GM12801 (cell line): ENCODE data around the gene DDX49.

Experiments used
- TF ChIP-seq, protein P1 (sequence below): IDR thresholded peaks from one replicate; pipeline ENCODE4 v1.5.1; 2011; ENCODE audit warnings: control low read depth; ENCODE audit not compliant: insufficient read length; ENCODE audit errors: extremely low read depth

The DDX49 gene

DNA sequence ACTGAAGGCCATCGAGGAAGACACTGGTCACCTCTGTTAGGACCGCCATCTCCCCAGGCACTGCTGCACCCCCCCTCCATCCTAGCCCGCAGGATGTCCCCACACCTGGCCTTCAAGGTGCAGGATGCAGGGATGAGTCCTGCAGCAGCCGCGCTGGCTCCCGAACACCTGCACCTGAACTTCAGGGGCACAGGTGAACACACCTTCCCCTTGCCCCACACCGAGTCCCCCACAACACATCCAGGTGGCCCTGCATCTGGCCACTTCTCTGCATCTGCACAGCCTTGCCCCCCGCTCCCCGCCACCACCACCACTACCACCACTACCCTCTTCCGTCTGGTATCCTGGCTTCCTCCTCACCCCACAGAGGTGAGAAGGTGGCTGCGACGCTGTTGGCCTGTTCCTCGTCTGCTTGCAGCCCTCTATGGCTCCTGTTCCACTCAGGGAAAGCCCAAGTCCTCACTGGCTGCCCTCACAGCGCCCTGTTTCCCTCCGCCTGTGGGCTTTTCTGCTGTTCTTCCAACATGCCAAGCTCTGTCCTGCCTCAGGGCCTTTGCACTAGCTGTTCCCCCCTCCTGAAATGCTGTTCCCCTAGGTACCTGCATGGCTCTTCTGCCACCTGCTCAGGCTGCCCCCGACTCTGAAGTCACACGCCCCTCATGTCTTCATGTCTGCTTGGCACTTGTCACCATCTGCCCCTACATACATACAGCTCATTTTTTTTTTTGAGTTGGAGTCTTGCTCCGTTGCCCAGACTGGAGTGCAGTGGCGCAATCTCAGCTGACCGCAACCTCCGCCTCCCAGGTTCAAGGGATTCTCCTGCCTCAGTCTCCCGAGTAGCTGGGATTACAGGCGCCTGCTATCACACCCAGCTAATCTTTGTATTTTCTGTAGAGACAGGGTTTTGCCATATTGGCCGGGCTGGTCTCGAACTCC, 22.2 kb upstream of the DDX49 start:
- TF ChIP-seq, protein P1, sequence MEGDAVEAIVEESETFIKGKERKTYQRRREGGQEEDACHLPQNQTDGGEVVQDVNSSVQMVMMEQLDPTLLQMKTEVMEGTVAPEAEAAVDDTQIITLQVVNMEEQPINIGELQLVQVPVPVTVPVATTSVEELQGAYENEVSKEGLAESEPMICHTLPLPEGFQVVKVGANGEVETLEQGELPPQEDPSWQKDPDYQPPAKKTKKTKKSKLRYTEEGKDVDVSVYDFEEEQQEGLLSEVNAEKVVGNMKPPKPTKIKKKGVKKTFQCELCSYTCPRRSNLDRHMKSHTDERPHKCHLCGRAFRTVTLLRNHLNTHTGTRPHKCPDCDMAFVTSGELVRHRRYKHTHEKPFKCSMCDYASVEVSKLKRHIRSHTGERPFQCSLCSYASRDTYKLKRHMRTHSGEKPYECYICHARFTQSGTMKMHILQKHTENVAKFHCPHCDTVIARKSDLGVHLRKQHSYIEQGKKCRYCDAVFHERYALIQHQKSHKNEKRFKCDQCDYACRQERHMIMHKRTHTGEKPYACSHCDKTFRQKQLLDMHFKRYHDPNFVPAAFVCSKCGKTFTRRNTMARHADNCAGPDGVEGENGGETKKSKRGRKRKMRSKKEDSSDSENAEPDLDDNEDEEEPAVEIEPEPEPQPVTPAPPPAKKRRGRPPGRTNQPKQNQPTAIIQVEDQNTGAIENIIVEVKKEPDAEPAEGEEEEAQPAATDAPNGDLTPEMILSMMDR: no peak

DNA sequence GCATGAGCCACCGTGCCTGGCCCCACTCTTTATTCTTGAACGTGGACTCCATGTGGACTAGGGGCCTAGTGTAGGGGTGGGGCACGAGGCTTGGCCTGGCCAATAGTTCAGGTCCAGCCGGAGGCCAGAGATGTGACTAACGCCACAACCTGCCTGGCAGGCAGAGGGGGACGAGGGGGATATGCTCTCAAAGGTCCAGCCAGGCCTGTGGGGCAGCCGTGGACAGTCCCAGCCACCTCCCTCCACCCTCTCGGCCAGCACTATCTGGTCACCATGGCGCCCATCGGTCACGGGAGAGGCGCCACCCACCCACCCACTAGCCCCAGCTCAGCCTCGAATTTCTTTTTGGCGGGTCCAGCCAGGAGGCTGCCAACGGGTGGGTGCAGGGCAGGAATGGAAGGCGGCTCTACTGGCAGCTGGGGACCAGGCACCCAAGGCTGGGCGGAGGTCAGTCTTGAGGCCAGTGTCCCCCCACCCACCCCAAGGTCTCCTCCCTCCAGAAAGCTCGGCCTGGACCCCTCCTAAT, 21.4 kb upstream of the DDX49 start:
- TF ChIP-seq, protein P1: no peak

DNA sequence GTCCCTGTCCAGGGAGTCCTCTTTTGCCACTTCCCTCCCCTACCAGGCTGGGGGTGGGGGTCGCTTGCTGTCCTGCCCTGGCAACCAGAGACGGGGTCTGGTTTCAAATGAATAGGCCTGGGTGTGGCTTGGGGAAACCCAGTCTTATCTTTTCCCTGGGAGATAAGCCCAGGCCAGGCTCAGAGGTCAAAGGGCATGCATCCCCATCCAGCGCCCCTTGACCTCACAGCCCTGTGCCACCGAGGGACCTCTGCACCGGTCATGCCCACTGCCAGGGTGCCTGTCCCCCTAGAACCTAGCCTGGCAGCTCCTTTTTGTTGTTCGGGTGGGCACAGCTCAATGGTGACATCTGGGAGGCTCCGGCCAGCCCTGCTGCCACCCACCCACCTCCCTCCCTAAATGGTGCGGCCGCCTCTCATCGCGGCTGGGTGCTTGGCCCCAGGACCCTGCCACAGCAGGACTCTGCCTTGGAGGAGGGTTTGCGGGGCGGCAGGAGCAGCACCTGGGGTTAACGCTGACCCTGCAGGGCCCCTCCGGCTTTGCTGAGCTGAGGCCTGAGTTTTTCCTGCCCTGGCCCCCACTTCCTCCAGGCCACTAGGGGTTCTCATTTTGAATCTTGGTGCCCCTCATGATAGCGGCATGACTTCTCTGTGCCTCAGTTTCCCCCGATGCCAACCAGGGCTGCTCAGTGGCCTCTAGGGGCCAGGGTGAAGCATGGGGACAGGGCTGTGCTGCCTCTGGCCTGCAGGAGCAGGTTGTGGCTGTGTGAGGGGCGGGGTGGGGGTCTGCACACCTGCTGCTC, 20.7 kb upstream of the DDX49 start:
- TF ChIP-seq, protein P1: no peak

DNA sequence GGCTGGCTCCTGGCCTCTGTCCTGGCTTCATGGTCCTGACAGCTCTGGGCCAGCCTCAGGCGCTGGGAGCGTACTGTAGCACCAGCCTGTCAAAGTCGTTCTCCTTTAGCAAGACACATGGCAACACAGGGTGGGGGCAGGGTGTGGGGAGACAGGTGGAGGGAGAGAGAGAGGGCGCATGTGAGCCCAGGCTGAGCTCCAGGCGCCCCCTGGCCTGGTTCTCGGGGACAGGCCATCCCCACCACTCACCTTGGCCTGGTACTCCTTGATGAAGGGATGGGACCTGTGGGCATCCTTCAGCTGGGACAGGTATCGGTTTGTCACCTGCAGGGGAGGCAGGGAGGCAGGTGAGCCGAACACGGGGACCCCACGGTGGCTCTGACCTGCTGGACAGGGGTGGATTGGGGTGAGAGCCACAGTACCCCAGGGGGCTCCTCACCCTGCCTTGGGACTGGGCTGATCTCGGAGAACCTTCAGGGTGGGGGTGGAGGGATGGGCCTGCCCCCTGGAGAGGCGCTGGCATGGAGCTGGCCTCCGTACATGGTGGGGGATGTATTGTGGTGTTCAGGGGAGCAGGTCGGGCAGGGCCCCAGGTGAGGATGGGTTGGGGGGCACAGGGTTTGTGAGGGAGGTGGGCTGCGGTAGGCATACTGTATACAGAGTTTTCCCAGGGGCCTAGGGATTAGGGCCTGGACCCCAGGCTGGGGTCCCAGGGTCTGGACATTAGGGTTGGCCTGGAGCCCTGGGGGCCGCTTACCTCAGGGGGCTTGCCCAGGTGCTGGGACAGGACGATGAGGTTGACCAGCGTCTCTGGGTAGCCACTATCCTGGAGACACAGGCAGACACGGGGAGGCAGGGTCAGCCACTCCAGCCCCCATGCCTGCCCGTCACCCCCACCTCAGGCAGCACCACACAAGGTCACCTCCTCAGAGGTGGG, 19.6 kb upstream of the DDX49 start:
- TF ChIP-seq, protein P1: no peak

DNA sequence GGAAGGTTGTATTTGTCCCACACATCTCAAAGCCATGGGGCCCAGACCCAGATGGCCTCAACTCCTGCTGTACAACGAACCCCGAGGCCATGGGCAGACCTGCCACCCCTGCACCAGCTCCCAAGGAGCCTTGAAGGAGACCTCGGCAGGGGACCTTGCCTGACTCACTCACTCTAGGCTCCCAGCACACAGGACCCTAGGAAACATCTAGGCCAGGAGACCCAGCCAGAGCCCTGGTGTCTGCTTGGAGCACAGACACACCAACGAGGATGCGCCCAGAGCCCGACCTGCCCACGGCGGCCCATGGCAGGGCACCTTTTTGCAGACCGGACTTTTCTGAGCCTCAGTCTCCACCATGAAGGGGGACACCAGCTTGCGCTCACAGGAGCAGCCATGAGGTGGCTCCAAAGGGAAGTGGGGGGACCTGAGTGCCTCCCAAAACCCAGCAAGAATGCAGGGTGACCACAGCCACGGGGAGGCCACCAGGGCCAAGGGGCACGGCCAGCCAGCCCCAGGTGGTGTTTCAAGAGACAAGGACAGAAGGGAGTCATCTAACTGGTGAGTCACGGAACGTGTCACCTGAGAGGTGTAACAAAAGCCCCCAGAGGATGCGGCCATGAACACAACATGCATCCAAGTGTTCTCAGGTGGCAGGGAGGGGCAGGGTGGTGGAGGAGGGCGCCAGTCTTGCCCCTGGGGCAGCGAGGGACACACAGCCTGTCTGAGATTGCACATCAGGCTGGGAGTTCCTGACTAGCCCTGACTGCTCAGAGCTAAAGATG, 18.6 kb upstream of the DDX49 start:
- TF ChIP-seq, protein P1: no peak

DNA sequence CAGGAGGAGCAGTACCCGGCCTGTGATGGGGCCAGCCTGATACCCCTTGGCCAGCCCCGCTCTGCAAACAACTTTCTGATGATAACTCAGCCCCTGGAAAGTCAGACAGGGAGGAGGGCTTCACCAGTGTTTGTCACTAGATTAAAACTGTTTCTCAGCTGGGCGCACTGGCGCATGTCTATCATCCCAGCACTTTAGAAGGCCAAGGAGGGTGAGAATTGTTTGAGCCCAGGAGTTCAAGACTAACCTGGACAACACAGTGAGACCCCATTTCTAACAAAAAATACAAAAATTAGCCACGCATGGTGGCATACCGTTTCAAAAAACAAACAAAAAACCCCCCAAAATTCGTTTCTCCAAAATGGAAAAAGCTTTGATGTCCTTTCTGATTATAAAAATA, 18.0 kb upstream of the DDX49 start:
- TF ChIP-seq, protein P1: no peak
